Thoracic aorta (tissue), 2 donors: ENCODE measurements around the gene C11orf68. TPM values are rescaled to one million over a fixed set of nuclear protein-coding genes. Genes with fewer than 3 reads are reported as not detected.
A peak's percentile ranks its signal among the peaks of the same experiment; 100 is the strongest.

Experiments used
- ATAC-seq: fragments of 150-250 bp; one replicate; pipeline ENCODE4 v1.8.0; 2017; ENCODE audit warnings: low read depth; ENCODE audit not compliant: insufficient number of reproducible peaks, low FRiP score
- DNase-seq: peaks from one replicate; pipeline ENCODE4 v3.0.0-alpha.2; 2020; ENCODE audit warnings: low spot score
- H3K27ac ChIP-seq, 2 donors: fragments of 200-600 bp; sonication (generic); 1 replicate in 1 of 2; 2 replicates in 1 of 2; pipeline ENCODE4 v1.5.1; 2016; ENCODE audit warnings: mild to moderate bottlenecking in 2 of 2, moderate library complexity in 2 of 2
- H3K27me3 ChIP-seq: fragments of 200-600 bp; sonication (generic); replicated peaks from 2 replicates; pipeline ENCODE4 v1.6.0; 2016; ENCODE audit warnings: mild to moderate bottlenecking; ENCODE audit not compliant: insufficient read depth
- H3K36me3 ChIP-seq: fragments of 200-600 bp; sonication (generic); one replicate; pipeline ENCODE4 v1.5.1; 2016
- H3K4me1 ChIP-seq, 2 donors: fragments of 200-600 bp; sonication (generic); 1 replicate in 1 of 2; 2 replicates in 1 of 2; pipeline versions ENCODE4 v1.5.1 to v1.6.0; 2016; ENCODE audit warnings: low read depth in 2 of 2, mild to moderate bottlenecking in 1 of 2; ENCODE audit not compliant: control insufficient read depth in 1 of 2
- H3K4me3 ChIP-seq: fragments of 200-600 bp; sonication (generic); 2 replicates; pipeline ENCODE4 v1.5.1; 2016; ENCODE audit warnings: mild to moderate bottlenecking
- H3K9me3 ChIP-seq: fragments of 200-600 bp; sonication (generic); 2 replicates; pipeline ENCODE4 v1.5.1; 2016
- total RNA-seq, 2 donors: library from RNA; depleted of rRNA; stranded (reverse); fragments of >200 nt; gene quantifications; one replicate each; pipeline versions ENCODE4 v1.1.0 to v1.2.3, GENCODE V29; 2016
- TF ChIP-seq, protein P1 (sequence below): fragments of 200-600 bp; sonication (generic); IDR thresholded peaks from one replicate; pipeline ENCODE4 v1.5.1; 2019; ENCODE audit warnings: antibody characterized with exemption

C11orf68 gene
- 10 to 100 TPM; 16.3 to 27.9 TPM for total RNA-seq

- Histone ChIP-seq H3K4me3 (peak within 1 kb of the TSS; percentile 100), H3K36me3 (peaks cover 3% of the 10 kb centered on the region), H3K4me1 (peaks cover 44 to 50% of the 10 kb centered on the region in 2 donors), H3K9me3 (no peaks in the 10 kb centered on the region), H3K27ac (peak within 1 kb of the TSS; percentile 94 to 96), H3K27me3 (no peaks in the 10 kb centered on the region)
- DNase-seq (no peak), ATAC-seq (peak; percentile 57)
- TF ChIP-seq, protein P1, sequence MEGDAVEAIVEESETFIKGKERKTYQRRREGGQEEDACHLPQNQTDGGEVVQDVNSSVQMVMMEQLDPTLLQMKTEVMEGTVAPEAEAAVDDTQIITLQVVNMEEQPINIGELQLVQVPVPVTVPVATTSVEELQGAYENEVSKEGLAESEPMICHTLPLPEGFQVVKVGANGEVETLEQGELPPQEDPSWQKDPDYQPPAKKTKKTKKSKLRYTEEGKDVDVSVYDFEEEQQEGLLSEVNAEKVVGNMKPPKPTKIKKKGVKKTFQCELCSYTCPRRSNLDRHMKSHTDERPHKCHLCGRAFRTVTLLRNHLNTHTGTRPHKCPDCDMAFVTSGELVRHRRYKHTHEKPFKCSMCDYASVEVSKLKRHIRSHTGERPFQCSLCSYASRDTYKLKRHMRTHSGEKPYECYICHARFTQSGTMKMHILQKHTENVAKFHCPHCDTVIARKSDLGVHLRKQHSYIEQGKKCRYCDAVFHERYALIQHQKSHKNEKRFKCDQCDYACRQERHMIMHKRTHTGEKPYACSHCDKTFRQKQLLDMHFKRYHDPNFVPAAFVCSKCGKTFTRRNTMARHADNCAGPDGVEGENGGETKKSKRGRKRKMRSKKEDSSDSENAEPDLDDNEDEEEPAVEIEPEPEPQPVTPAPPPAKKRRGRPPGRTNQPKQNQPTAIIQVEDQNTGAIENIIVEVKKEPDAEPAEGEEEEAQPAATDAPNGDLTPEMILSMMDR: no peak
These were observed at the start of gene C11orf68 for GRCh38 chr11:65918211-65919140. Gene C11orf68, minus strand, starts transcription at chr11:65919062. Its CDS starts 31 bp downstream, at chr11:65919031.

DNA sequence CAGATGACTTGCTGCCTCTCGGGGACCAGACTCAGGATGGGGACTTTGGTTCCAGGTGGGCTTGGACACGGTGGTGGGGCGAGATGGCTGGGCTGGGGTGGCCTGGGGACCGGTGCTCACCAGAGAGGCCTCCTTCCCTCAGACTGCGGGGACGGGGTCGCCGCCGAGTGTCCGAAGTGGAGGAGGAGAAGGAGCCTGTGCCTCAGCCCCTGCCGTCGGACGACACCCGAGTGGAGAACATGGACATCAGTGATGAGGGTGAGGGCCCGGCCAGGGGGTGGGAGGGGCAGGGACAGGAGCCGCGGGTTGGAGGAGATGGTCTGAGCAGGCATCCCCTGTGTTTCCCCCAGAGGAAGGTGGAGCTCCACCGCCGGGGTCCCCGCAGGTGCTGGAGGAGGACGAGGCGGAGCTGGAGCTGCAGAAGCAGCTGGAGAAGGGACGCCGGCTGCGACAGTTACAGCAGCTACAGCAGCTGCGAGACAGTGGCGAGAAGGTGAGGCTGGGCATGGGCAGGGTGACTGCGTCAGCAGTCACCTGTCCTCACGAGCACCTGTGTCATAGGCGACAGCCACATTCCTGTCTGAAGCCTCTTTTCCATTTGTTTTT lies 48.6 kb upstream of the C11orf68 start:
- Histone ChIP-seq H3K36me3 (peaks cover 66% of the 10 kb centered on the region), H3K27ac (no peak overlapping the region)
- no peak for ATAC-seq

DNA sequence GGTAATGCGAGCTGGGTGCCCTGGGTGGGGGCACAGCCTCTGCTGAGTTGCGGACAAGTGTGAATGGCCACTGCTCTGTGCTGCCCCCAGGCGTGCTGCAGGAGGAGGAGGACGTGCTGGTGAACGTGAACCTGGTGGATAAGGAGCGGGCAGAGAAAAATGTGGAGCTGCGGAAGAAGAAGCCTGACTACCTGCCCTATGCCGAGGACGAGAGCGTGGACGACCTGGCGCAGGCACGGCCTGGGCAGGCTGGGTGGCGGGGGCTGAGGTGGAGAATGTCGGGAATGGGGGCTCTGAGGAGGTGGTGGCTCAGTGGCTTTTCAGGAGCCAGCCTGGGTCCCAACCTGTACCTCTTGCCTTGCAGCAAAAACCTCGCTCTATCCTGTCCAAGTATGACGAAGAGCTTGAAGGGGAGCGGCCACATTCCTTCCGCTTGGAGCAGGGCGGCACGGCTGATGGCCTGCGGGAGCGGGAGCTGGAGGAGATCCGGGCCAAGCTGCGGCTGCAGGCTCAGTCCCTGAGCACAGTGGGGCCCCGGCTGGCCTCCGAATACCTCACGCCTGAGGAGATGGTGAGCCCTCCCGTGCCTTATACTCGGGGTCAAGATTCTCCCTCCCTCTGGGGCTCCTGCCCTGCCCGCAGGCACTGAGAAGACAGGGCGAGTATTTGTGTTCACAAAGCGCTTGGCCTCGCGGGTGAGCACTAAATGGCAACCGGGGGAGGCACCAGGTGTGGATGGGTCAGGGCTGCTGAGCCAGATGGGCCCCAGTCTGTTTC lies 47.3 kb upstream of the C11orf68 start:
- DNase-seq (no peak), ATAC-seq (no peak)
- Histone ChIP-seq H3K27me3 (no peaks in the 10 kb centered on the region), H3K27ac (no peak overlapping the region), H3K9me3 (no peaks in the 10 kb centered on the region), H3K4me3 (no peak overlapping the region), H3K4me1 (peaks cover 22% of the 10 kb centered on the region in 2 donors), H3K36me3 (peaks cover 66% of the 10 kb centered on the region)
- TF ChIP-seq, protein P1: no peak

More for the DNA sequence above, 48.6 kb upstream of the C11orf68 start:
- DNase-seq: no peak
- TF ChIP-seq, protein P1: no peak
- no peaks in the 10 kb centered on the region for H3K9me3 ChIP-seq
- peaks cover 18 to 19% of the 10 kb centered on the region in 2 donors for H3K4me1 ChIP-seq
- no peak overlapping the region for H3K4me3 ChIP-seq
- H3K27me3 ChIP-seq: no peaks in the 10 kb centered on the region

- peaks cover 60% of the 10 kb centered on the region for H3K36me3 ChIP-seq
- no peak overlapping the region for H3K27ac ChIP-seq
- H3K4me3 ChIP-seq: no peak overlapping the region
- ATAC-seq: no peak
- no peak for DNase-seq
- no peaks in the 10 kb centered on the region for H3K27me3 ChIP-seq
- H3K4me1 ChIP-seq: peaks cover 22% of the 10 kb centered on the region in 2 donors
- no peaks in the 10 kb centered on the region for H3K9me3 ChIP-seq
- TF ChIP-seq, protein P1: no peak
These were observed 46.0 kb upstream of the C11orf68 start for GRCh38 chr11:65964906-65965305.
